ENCODE results near the gene LTBP2. TPM values are rescaled to one million over a fixed set of nuclear protein-coding genes. Genes with fewer than 3 reads are reported as not detected.

LTBP2 gene
- total RNA-seq, 1 experiment from 2014 or later = 17.4 TPM

GRCh38 chr14:74653386-74654138 lies 41.5 kb upstream of the LTBP2 start:
- Histone ChIP-seq H3F3A (ENCODE audit: low read length, unreplicated experiment) (no peaks in the 10 kb centered on the region), H3K36me3 (ENCODE audit: low read depth, low read length) (peaks cover 4% of the 10 kb centered on the region; the same call in 1 of the 2 replicates), H3K4me1 (ENCODE audit: insufficient read depth, low read length) (peaks cover 20% of the 10 kb centered on the region), H3K9me2 (replicated peaks; ENCODE audit: low read length) (no peaks in the 10 kb centered on the region), H3K4me2 (ENCODE audit: low read length) (no peak overlapping the region), H3K27me3 (ENCODE audit: low read length) (no peaks in the 10 kb centered on the region), H3K4me3 (ENCODE audit: low read length) (no peak overlapping the region), H3K27ac (ENCODE audit: low read length) (no peak overlapping the region), H3K79me2 (ENCODE audit: low read length) (no peaks in the 10 kb centered on the region), H4K20me1 (ENCODE audit: low read length) (no peaks in the 10 kb centered on the region), H3K9me3 (ENCODE audit: low read length) (no peaks in the 10 kb centered on the region), H2AFZ (ENCODE audit: low read length) (no peak overlapping the region), H3K9ac (ENCODE audit: low read length) (no peak overlapping the region)
- TF ChIP-seq EZH2 (IDR thresholded peaks at IDR 0.05; ENCODE audit: low read length, unreplicated experiment) (no peak), EZH2phosphoT487 (IDR thresholded peaks at IDR 0.05; ENCODE audit: borderline replicate concordance, low read length) (no peak), CTCF (conservative IDR thresholded peaks at IDR 0.05; ENCODE audit: low read depth, low read length) (no peak)
- intact Hi-C loops (cut with micrococcal nuclease) = no loop called here
- ChIA-PET CTCF (no interaction called here), POLR2A (ENCODE audit: unreplicated experiment) (no interaction called here)
- ATAC-seq = no peak
- BruUV-seq (replicated peaks) = no TSS peak
- DNase-seq = no peak

- Histone ChIP-seq H4K20me1 (ENCODE audit: low read length) (no peaks in the 10 kb centered on the region), H2AFZ (ENCODE audit: low read length) (no peak overlapping the region), H3K79me2 (ENCODE audit: low read length) (no peaks in the 10 kb centered on the region), H3K4me3 (ENCODE audit: low read length) (no peak overlapping the region), H3F3A (ENCODE audit: low read length, unreplicated experiment) (no peaks in the 10 kb centered on the region), H3K36me3 (ENCODE audit: low read depth, low read length) (peaks cover 4% of the 10 kb centered on the region; the same call in 1 of the 2 replicates), H3K9ac (ENCODE audit: low read length) (no peak overlapping the region), H3K4me1 (ENCODE audit: insufficient read depth, low read length) (peaks cover 14% of the 10 kb centered on the region; the same call in 1 of the 2 replicates), H3K9me2 (replicated peaks; ENCODE audit: low read length) (no peaks in the 10 kb centered on the region), H3K9me3 (ENCODE audit: low read length) (no peaks in the 10 kb centered on the region), H3K4me2 (ENCODE audit: low read length) (no peak overlapping the region), H3K27me3 (ENCODE audit: low read length) (no peaks in the 10 kb centered on the region), H3K27ac (ENCODE audit: low read length) (no peak overlapping the region)
- intact Hi-C loops (cut with micrococcal nuclease) = no loop called here
- DNase-seq = no peak
- CTCF ChIA-PET = no interaction called here
- no peak for ATAC-seq
- POLR2A ChIA-PET (ENCODE audit: unreplicated experiment) = no interaction called here
- BruUV-seq (replicated peaks) = no TSS peak
- no peak for TF ChIP-seq EZH2phosphoT487 (IDR thresholded peaks at IDR 0.05; ENCODE audit: borderline replicate concordance, low read length)
- TF ChIP-seq EZH2 (IDR thresholded peaks at IDR 0.05; ENCODE audit: low read length, unreplicated experiment) = no peak
- no peak for TF ChIP-seq CTCF (conservative IDR thresholded peaks at IDR 0.05; ENCODE audit: low read depth, low read length)
These were observed 40.5 kb upstream of the LTBP2 start for GRCh38 chr14:74652541-74652940.

- peaks cover 8% of the 10 kb centered on the region; the same call in 1 of the 2 replicates for H3K4me1 ChIP-seq (ENCODE audit: insufficient read depth, low read length)
These were observed 39.1 kb upstream of the LTBP2 start for GRCh38 chr14:74650927-74651686.

More at GRCh38 chr14:74650927-74651686, 39.1 kb upstream of the LTBP2 start:
- no peak overlapping the region for H3K4me2 ChIP-seq (ENCODE audit: low read length)
- H3K79me2 ChIP-seq (ENCODE audit: low read length) = no peaks in the 10 kb centered on the region
- ATAC-seq (no peak), DNase-seq (no peak)
- POLR2A ChIA-PET (ENCODE audit: unreplicated experiment) = no interaction called here
- no peaks in the 10 kb centered on the region for H3K9me3 ChIP-seq (ENCODE audit: low read length)
- BruUV-seq (replicated peaks) = no TSS peak
- H3K9ac ChIP-seq (ENCODE audit: low read length) = no peak overlapping the region
- H3K27ac ChIP-seq (ENCODE audit: low read length) = no peak overlapping the region
- intact Hi-C loops (cut with micrococcal nuclease) = no loop called here
- CTCF ChIA-PET = no interaction called here
- no peaks in the 10 kb centered on the region for H3K36me3 ChIP-seq (ENCODE audit: low read depth, low read length)
- H3F3A ChIP-seq (ENCODE audit: low read length, unreplicated experiment) = no peaks in the 10 kb centered on the region
- TF ChIP-seq EZH2 (IDR thresholded peaks at IDR 0.05; ENCODE audit: low read length, unreplicated experiment) = no peak
- TF ChIP-seq CTCF (conservative IDR thresholded peaks at IDR 0.05; ENCODE audit: low read depth, low read length) = no peak
- TF ChIP-seq EZH2phosphoT487 (IDR thresholded peaks at IDR 0.05; ENCODE audit: borderline replicate concordance, low read length) = no peak
- H3K9me2 ChIP-seq (replicated peaks; ENCODE audit: low read length) = no peaks in the 10 kb centered on the region
- no peaks in the 10 kb centered on the region for H3K27me3 ChIP-seq (ENCODE audit: low read length)
- no peak overlapping the region for H2AFZ ChIP-seq (ENCODE audit: low read length)
- H3K4me3 ChIP-seq (ENCODE audit: low read length) = no peak overlapping the region
- no peaks in the 10 kb centered on the region for H4K20me1 ChIP-seq (ENCODE audit: low read length)
